Common myeloid progenitor, CD34-positive (primary cell): ENCODE data around the gene TMA7B.
A peak's percentile ranks its signal among the peaks of the same experiment; 100 is the strongest.

Experiments used
- CTCF ChIA-PET: fragments of 350-600 bp; sonication (Branson Sonifier 250); formaldehyde crosslinking; loops from one replicate; lab custom pipeline; 2021; ENCODE audit warnings: antibody characterized with exemption; lab: Charles Lee
- POLR2A ChIA-PET: fragments of 350-600 bp; sonication (Branson Sonifier 250); formaldehyde crosslinking; loops from one replicate; lab custom pipeline; 2021; ENCODE audit warnings: antibody characterized with exemption; lab: Charles Lee
- DNase-seq, 3 donors: peaks; one replicate each; pipeline versions ENCODE4 v3.0.0 to v3.0.0-alpha.2; 2013
- H3K27ac ChIP-seq, 2 experiments: 1 replicate in 1 of 2; 2 replicates in 1 of 2; pipeline ENCODE4 v1.7.0; 2013; ENCODE audit warnings: inconsistent platforms in 2 of 2, low read length in 2 of 2, mild to moderate bottlenecking in 2 of 2, low read depth in 1 of 2, moderate library complexity in 1 of 2; ENCODE audit not compliant: severe bottlenecking in 2 of 2, insufficient read depth in 1 of 2, poor library complexity in 1 of 2
- H3K27me3 ChIP-seq, 5 experiments: replicated peaks in 2 of 5; 1 replicate in 3 of 5; 2 replicates in 2 of 5; pipeline versions ENCODE4 v1.6.1 to v1.7.0; 2013; ENCODE audit warnings: low read length in 4 of 5, mild to moderate bottlenecking in 2 of 5, moderate library complexity in 2 of 5, inconsistent platforms in 1 of 5; ENCODE audit not compliant: insufficient read depth in 5 of 5, control insufficient read depth in 4 of 5
- H3K36me3 ChIP-seq, 4 experiments: 1 replicate in 2 of 4; 2 replicates in 2 of 4; pipeline versions ENCODE4 v1.6.1 to v1.7.0; 2013; ENCODE audit warnings: low read length in 3 of 4, control low read depth in 1 of 4, mild to moderate bottlenecking in 1 of 4; ENCODE audit not compliant: control insufficient read depth in 4 of 4, insufficient read depth in 4 of 4
- H3K4me1 ChIP-seq, 4 experiments: 1 replicate in 3 of 4; 2 replicates in 1 of 4; pipeline versions ENCODE4 v1.6.1 to v1.7.1; 2013; ENCODE audit warnings: low read length in 3 of 4, mild to moderate bottlenecking in 3 of 4, control low read depth in 1 of 4, inconsistent platforms in 1 of 4, moderate library complexity in 1 of 4; ENCODE audit not compliant: control insufficient read depth in 4 of 4, insufficient read depth in 4 of 4; ENCODE audit errors: control extremely low read depth in 1 of 4
- H3K4me3 ChIP-seq, 7 experiments: 1 replicate in 4 of 7; 2 replicates in 3 of 7; pipeline versions ENCODE4 v1.5.1 to v1.7.0; 2013; ENCODE audit warnings: mild to moderate bottlenecking in 7 of 7, low read length in 6 of 7, moderate library complexity in 6 of 7, inconsistent platforms in 2 of 7, low read depth in 2 of 7, control low read depth in 1 of 7; ENCODE audit not compliant: insufficient read depth in 4 of 7, control insufficient read depth in 1 of 7; ENCODE audit errors: extremely low read depth in 1 of 7
- H3K9me3 ChIP-seq, 5 experiments: 1 replicate in 4 of 5; 2 replicates in 1 of 5; pipeline versions ENCODE4 v1.6.1 to v1.7.1; 2013; ENCODE audit warnings: low read length in 4 of 5, mild to moderate bottlenecking in 2 of 5, inconsistent platforms in 1 of 5, low read depth in 1 of 5, moderate library complexity in 1 of 5; ENCODE audit not compliant: control insufficient read depth in 4 of 5, insufficient read depth in 2 of 5; ENCODE audit errors: control extremely low read depth in 1 of 5
- WGBS: methylation state at CpG from one replicate; pipeline ENCODE4 v1.1.5; 2013; ENCODE audit not compliant: insufficient coverage; 5-methylcytosine and 5-hydroxymethylcytosine counted together

Gene TMA7B

GRCh38 chr22:40004836-40005235 lies 44.6 kb downstream of the TMA7B start:
- Histone ChIP-seq H3K9me3 (no peaks in the 10 kb centered on the region), H3K36me3 (no peaks in the 10 kb centered on the region), H3K27me3 (peaks cover 0 to 82% (median 28%) of the 10 kb centered on the region in 5 experiments), H3K4me3 (no peak overlapping the region), H3K4me1 (no peaks in the 10 kb centered on the region), H3K27ac (no peak overlapping the region)
- ChIA-PET POLR2A (no interaction called here), CTCF (interaction anchor here (0.7 to 1.1 kb wide), 2 partner anchors 18 to 35 kb away, joined by 3 read pairs; no protein-coding TSS in a partner anchor)
- 86% methylated on average over 6 of the region's 6 CpGs for WGBS
- DNase-seq: no peak

- POLR2A ChIA-PET: no interaction called here
- Histone ChIP-seq H3K4me3 (no peak overlapping the region), H3K4me1 (no peaks in the 10 kb centered on the region), H3K9me3 (no peaks in the 10 kb centered on the region), H3K27ac (no peak overlapping the region), H3K27me3 (peaks cover 0 to 83% (median 35%) of the 10 kb centered on the region in 5 experiments), H3K36me3 (no peaks in the 10 kb centered on the region)
- CTCF ChIA-PET: no interaction called here
- DNase-seq: no peak
- WGBS: 96% methylated on average over 8 of the region's 8 CpGs
Observed at GRCh38 chr22:40006641-40007040, 46.4 kb downstream of the TMA7B start.

GRCh38 chr22:40007853-40008710 lies 47.9 kb downstream of the TMA7B start:
- no peak overlapping the region for H3K4me3 ChIP-seq
- peak in 1 of 3 donors; percentile 34 for DNase-seq
- H3K9me3 ChIP-seq: no peaks in the 10 kb centered on the region
- H3K4me1 ChIP-seq: no peaks in the 10 kb centered on the region
- no peaks in the 10 kb centered on the region for H3K36me3 ChIP-seq
- POLR2A ChIA-PET: no interaction called here
- 82% methylated on average over 20 of the region's 27 CpGs for WGBS
- CTCF ChIA-PET: interaction anchor here (1.2 to 3.7 kb wide), 2 partner anchors 14 to 17 kb away, joined by 3 to 19 read pairs; no protein-coding TSS in a partner anchor
- H3K27ac ChIP-seq: no peak overlapping the region
- peaks cover 0 to 74% (median 23%) of the 10 kb centered on the region in 5 experiments for H3K27me3 ChIP-seq

- WGBS: 82% methylated on average over 3 of the region's 10 CpGs
- no peaks in the 10 kb centered on the region for H3K9me3 ChIP-seq
- H3K27ac ChIP-seq: no peak overlapping the region
- H3K4me3 ChIP-seq: no peak overlapping the region
- H3K4me1 ChIP-seq: no peaks in the 10 kb centered on the region
- H3K36me3 ChIP-seq: no peaks in the 10 kb centered on the region
- H3K27me3 ChIP-seq: peaks cover 0 to 69% (median 25%) of the 10 kb centered on the region in 5 experiments
- POLR2A ChIA-PET: interaction anchor here (1.1 to 1.6 kb wide), 2 partner anchors 15 to 16 kb away, joined by 4 read pairs; no protein-coding TSS in a partner anchor
- no peak for DNase-seq
- CTCF ChIA-PET: interaction anchor here (1.2 to 3.7 kb wide), 4 partner anchors 8 to 26 kb away, joined by 3 to 19 read pairs (median 4); no protein-coding TSS in a partner anchor
Observed at GRCh38 chr22:40008726-40009291, 48.6 kb downstream of the TMA7B start.

- Histone ChIP-seq H3K36me3 (no peaks in the 10 kb centered on the region), H3K4me3 (no peak overlapping the region), H3K9me3 (no peaks in the 10 kb centered on the region), H3K4me1 (no peaks in the 10 kb centered on the region), H3K27me3 (peaks cover 0 to 67% (median 25%) of the 10 kb centered on the region in 5 experiments), H3K27ac (no peak overlapping the region)
- POLR2A ChIA-PET: interaction anchor here (1.1 to 1.6 kb wide), 2 partner anchors 15 kb away, joined by 4 read pairs; no protein-coding TSS in a partner anchor
- no peak for DNase-seq
- 28% methylated on average over 10 of the region's 11 CpGs for WGBS
- CTCF ChIA-PET: interaction anchor here (1.2 to 3.7 kb wide), 4 partner anchors 9 to 26 kb away, joined by 3 to 19 read pairs (median 4); no protein-coding TSS in a partner anchor
Observed at GRCh38 chr22:40009292-40009774, 49.1 kb downstream of the TMA7B start.

GRCh38 chr22:40009951-40010671 lies 49.9 kb downstream of the TMA7B start:
- Histone ChIP-seq H3K4me3 (no peak overlapping the region), H3K9me3 (no peaks in the 10 kb centered on the region), H3K27me3 (peaks cover 0 to 62% (median 26%) of the 10 kb centered on the region in 5 experiments), H3K4me1 (no peaks in the 10 kb centered on the region), H3K36me3 (no peaks in the 10 kb centered on the region), H3K27ac (no peak overlapping the region)
- POLR2A ChIA-PET: interaction anchor here (1.1 to 1.6 kb wide), 2 partner anchors 15 to 16 kb away, joined by 4 read pairs; no protein-coding TSS in a partner anchor
- no peak for DNase-seq
- CTCF ChIA-PET: interaction anchor here (1.2 to 3.7 kb wide), 4 partner anchors 10 to 25 kb away, joined by 3 to 19 read pairs (median 4); no protein-coding TSS in a partner anchor
- 43% methylated on average over 23 of the region's 24 CpGs for WGBS
